Stimulated activated CD4-positive, alpha-beta T cell treated with anti-CD3 and anti-CD28 coated beads, Interleukin-1b, Interleukin-23, amount 100 ng/mL, for 1 hour (primary cell): Measurements from ENCODE around the gene DPEP3.

Experiments used
- DNase-seq, 2 donors: peaks; one replicate each; pipeline ENCODE4 v3.0.0-alpha.2; 2020; ENCODE audit warnings: low read depth in 2 of 2

Gene DPEP3

GRCh38 chr16:67931712-67932461 is 48.4 kb downstream of the DPEP3 start, which contains the start of gene CTRL:
Gene CTRL (minus strand): TSS chr16:67931862. CDS start chr16:67931852, 10 bp downstream.
- DNase-seq: no peak

- no peak for DNase-seq
Observed at GRCh38 chr16:67930678-67931211, 49.6 kb downstream of the DPEP3 start.

GRCh38 chr16:67930191-67930590 is 50.1 kb downstream of the DPEP3 start:
- no peak for DNase-seq

GRCh38 chr16:67928561-67929364 is 51.5 kb downstream of the DPEP3 start:
- DNase-seq: peak; percentile 41 to 63

GRCh38 chr16:67928147-67928546 is 52.2 kb downstream of the DPEP3 start:
- DNase-seq: no peak

- DNase-seq: no peak
Observed at GRCh38 chr16:67927131-67927941, 53.0 kb downstream of the DPEP3 start.

- no peak for DNase-seq
Observed at GRCh38 chr16:67926181-67926750, 54.0 kb downstream of the DPEP3 start.
